ENCODE data around the gene MFSD2A. TPM values are rescaled to one million over a fixed set of nuclear protein-coding genes. Genes with fewer than 3 reads are reported as not detected.

The MFSD2A gene
- total and polyA plus RNA-seq, 10 of the 15 experiments (the other 5 are each of a cell fraction or from before 2014, with no cell fraction given) = 0.84 to 30.1 (median 15.2) TPM

- H3K4me2 ChIP-seq (ENCODE audit: control insufficient read depth, insufficient read depth) = no peak overlapping the region
- ChIA-PET CTCF (interaction anchor here (1.3 to 2.8 kb wide), 2 partner anchors 9 to 46 kb away, joined by 10 to 11 read pairs; no protein-coding TSS in a partner anchor), SMC1A (ENCODE audit: uncharacterized antibody, unreplicated experiment) (interaction anchor here (0.9 kb wide), 1 partner anchor 9 kb away, joined by 3 read pairs; no protein-coding TSS in a partner anchor), RAD21 (ENCODE audit: unreplicated experiment) (interaction anchor here (1.2 kb wide), 2 partner anchors 46 to 67 kb away, joined by 3 to 4 read pairs; no protein-coding TSS in a partner anchor), POLR2A (no interaction called here)
- H3K4me1 ChIP-seq (ENCODE audit: control insufficient read depth, insufficient read depth, low read length) = peaks cover 10% of the 10 kb centered on the region
- no peaks in the 10 kb centered on the region for H3K9me3 ChIP-seq (replicated peaks; ENCODE audit: control insufficient read depth, insufficient read depth, low read length)
- no peak for FAIRE-seq
- no peak overlapping the region for H3K4me3 ChIP-seq
- no peak for ATAC-seq
- no peak for DNase-seq (ENCODE audit: low read depth, low spot score)
- intact Hi-C loops (cut with micrococcal nuclease; ENCODE audit: unreplicated experiment) (no loop called here), in situ Hi-C loops (cut with MboI) (no loop called here)
- no peak overlapping the region for H3K27ac ChIP-seq (ENCODE audit: control insufficient read depth, insufficient read depth)
- 94% methylated on average over 9 of the region's 9 CpGs for whole genome bisulfite sequencing (ENCODE audit: insufficient coverage, insufficient replicate concordance, low lambda C conversion rate, missing lambda C conversion rate)
- H2AFZ ChIP-seq (ENCODE audit: control insufficient read depth, low read depth, low read length) = no peak overlapping the region
- no TSS peak for BruUV-seq (replicated peaks)
- peaks cover 2% of the 10 kb centered on the region for H3K79me2 ChIP-seq (ENCODE audit: control insufficient read depth, insufficient read depth, low read length)
- no peaks in the 10 kb centered on the region for H3K27me3 ChIP-seq (replicated peaks in 1 of 2; ENCODE audit: control insufficient read depth in 2 of 2, insufficient read depth in 2 of 2, low read length in 1 of 2)
- H3K36me3 ChIP-seq (ENCODE audit: control insufficient read depth in 2 of 2, insufficient read depth in 2 of 2, low read length in 1 of 2) = peaks cover 28 to 36% of the 10 kb centered on the region in 2 experiments
- H4K20me1 ChIP-seq (ENCODE audit: control insufficient read depth, insufficient read depth) = no peaks in the 10 kb centered on the region
- H3K9ac ChIP-seq (ENCODE audit: control insufficient read depth, insufficient read depth, low read length) = no peak overlapping the region
- TF ChIP-seq EZH2 (IDR thresholded peaks at IDR 0.05; ENCODE audit: borderline replicate concordance, control insufficient read depth, low read depth, low read length) (no peak), BHLHE40 (IDR thresholded peaks at IDR 0.05; ENCODE audit: borderline replicate concordance in 1 of 2, low read depth in 2 of 2, low read length in 1 of 2) (no peak), NR2F1 (conservative IDR thresholded peaks at IDR 0.05) (no peak), HCFC1 (IDR thresholded peaks at IDR 0.05; ENCODE audit: low read length) (no peak), ASH2L (IDR thresholded peaks at IDR 0.05; ENCODE audit: borderline replicate concordance, low read depth) (no peak), BCL11A (IDR thresholded peaks at IDR 0.05; ENCODE audit: low read depth, low read length) (no peak), IKZF2 (IDR thresholded peaks at IDR 0.05) (no peak), CEBPB (IDR thresholded peaks at IDR 0.05; ENCODE audit: borderline replicate concordance in 1 of 2, low read depth in 2 of 2, low read length in 2 of 2) (no peak), CEBPZ (IDR thresholded peaks at IDR 0.05; ENCODE audit: low read depth, low read length) (no peak), EGR1 (IDR thresholded peaks at IDR 0.05; ENCODE audit: borderline replicate concordance in 1 of 2, low read depth in 2 of 2, low read length in 2 of 2) (no peak), RCOR1 (conservative IDR thresholded peaks at IDR 0.05; ENCODE audit: low read depth, low read length) (no peak), DPF2 (IDR thresholded peaks at IDR 0.05) (no peak), STAT1 (conservative IDR thresholded peaks at IDR 0.05) (no peak), ZBTB40 (IDR thresholded peaks at IDR 0.05; ENCODE audit: borderline replicate concordance) (no peak)
Measured at GRCh38 chr1:39965044-39965443, 10.1 kb downstream of the MFSD2A start.

Data from GM12878 (cell line).